Posterior cingulate gyrus (tissue), 11 donors: ENCODE measurements around the gene WDR76.
A peak's percentile ranks its signal among the peaks of the same experiment; 100 is the strongest.
"Not testable (repeated sequence)": the region's sequence is repeated elsewhere in the genome, so short reads cannot be mapped to it uniquely, and the experiment has no call there.

Experiments
- DNase-seq, 10 donors: peaks; one replicate each; pipeline versions ENCODE4 v3.0.0 to v3.0.0-alpha.2; 2020 to 2021; ENCODE audit warnings: mixed read lengths in 3 of 10
- intact Hi-C: fragments of 100-400 bp; cut with DNase I; formaldehyde crosslinking; loops from one replicate; pipeline ENCODE4 v1.15.1; 2023

Gene WDR76

DNA sequence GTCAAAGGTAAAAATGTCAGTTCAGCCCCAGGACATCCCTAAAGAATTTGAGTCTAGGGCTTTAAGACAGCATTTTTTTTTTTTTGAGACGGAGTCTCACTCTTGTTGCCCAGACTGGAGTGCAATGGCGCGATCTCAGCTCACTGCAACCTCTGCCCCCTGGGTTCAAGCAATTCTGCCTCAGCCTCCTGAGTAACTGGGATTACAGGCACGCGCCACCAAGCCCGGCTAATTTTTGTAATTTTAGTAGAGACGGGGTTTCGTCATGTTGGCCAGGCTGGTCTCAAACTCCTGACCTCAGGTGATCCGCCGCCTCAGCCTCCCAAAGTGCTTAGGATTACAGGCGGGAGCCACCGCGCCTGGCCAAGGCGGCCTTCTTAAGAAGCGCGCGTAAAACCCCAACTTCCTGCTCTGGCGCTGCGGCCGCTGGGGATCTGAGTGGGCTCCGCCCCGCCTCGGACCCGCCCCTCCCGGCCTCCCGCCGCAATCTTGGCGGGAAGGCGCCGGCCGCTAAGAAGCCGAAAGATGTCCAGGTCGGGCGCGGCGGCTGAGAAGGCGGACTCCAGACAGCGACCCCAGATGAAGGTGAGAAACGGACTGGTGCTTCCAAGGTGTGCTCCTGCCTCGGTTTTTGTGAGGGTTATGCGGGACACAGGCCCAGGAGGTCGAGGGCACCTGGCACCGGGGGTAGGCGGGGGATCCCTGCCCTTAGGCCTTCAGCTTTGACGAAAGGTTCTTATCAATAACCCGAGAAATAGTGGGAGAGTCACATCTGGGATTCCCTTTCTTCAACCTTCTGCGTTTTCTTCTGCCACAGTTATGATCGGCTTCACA lies at the start of gene WDR76:
Gene WDR76, plus strand, starts transcription at position 495 of the 834 bp plus-strand sequence. Its CDS starts 31 bp downstream, at position 526.
- peak; percentile 27 to 94 (median 56) for DNase-seq
- intact Hi-C loops, result no loop called here

DNA sequence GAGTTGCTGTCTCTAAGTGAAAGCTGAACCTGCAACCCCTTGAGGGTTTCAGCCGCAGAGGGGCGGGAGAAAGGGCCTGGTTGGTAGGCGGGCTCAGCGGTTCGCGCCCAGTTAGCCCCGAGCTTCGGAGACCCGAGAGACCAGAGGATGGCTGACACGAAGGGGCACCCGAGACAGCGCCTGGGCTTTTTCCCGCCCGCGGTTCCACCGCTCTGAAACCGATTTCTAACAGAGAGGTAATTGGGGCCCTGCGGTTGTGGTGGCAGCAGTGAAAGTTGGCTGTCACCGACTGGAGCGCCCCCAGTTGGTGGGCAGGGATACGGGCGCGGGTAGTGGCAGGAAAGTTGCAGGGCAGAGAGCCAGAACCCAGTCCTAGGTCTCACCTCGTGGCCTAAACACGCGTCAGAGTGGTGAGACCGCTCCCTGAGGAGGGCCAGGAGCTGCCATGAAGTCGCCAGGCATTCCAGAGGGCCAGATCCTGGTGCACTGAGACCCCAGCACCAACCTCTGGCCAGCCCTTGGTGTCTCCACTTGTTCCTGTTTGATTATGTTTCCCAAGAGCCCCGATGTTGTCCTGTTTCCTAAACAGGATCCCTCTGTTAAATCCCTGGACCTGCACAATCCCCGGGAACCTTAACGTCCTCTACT lies 49.4 kb upstream of the WDR76 start:
- peak in 9 of 10 donors; percentile 50 to 94 (median 67) for DNase-seq
- intact Hi-C loops, result no loop called here

DNA sequence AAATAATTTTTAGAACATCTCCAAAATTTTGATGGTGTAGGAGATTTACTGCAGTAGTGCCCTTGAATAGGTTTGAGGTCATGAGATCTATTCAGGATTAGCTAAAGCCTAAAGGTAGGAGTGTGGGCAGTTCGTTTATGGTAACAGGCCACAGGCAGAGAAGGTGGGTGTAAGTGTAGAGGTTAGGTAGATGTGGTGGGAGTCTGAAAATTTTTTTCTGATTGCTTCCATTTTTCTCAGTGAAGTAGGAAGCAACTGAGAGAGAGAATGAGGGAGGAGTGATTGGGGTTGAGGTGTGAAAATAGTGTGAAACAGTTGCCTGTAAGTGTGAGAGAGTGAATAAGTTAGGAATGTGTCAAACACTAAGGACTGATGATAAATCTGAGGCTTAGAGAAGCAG lies 47.8 kb upstream of the WDR76 start:
- no peak for DNase-seq
- intact Hi-C loops, result no loop called here

DNA sequence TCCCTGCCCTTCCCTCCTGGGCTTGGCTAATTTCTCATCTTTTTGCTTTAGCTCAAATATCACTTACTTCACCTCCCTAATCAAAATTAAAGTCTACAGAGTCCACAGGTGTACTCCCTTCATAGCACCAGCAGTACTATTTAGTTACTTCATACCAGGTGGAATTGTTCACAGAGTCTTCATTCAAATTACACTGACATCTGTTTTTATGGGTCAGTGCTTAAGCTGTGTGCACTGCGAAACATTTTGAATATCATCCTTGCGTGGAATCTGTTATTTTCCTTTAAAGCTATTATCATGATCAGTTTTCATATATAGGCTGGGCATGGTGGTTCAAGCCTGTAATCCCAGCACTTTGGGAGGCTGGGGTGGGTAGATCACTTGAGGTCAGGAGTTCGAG lies 37.4 kb upstream of the WDR76 start:
- no peak for DNase-seq
- intact Hi-C loops, result no loop called here

DNA sequence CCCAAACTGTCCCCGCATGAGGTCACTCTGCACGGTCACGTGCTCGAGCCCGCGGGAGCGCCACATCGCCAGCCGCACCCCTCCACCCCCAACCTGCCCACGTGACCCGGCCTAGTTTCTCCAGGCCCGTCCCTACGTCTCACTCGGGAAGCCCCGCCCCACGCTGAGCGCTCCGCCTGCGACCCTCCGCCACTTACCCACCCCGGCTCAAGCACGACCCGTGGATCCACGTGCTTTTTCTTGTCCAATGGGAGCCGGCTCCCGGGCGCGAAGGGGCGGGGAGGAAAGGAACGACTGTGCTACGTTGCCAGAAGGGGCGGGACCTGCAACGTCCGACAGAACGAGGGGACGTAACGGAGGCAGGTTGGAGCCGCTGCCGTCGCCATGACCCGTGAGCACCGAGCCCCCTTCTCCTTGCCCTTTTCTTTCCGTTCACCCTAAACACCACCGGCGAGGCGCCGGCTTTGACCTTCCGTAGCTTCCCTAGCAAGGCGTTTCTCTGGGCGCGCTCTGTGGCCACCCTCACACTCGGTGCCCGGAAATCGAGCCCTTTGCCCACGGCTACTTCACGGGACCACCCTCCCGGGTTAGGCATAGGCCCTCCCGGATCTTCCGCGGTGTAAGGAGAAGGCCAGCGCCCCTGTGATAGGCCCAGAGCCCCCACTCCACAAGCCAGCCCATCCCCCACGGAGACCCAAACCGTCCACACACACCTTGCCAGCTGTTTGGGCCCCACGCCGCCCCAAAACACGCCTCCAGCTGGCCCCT lies 34.6 kb upstream of the WDR76 start, which contains the start of gene SERF2:
Gene SERF2, plus strand, starts transcription at position 328 of the 768 bp plus-strand sequence. Its CDS starts 57 bp downstream, at position 385.
- peak; percentile 100 for DNase-seq
- intact Hi-C loops, result loop anchor here (5.0 kb wide), 1 partner anchor 45 kb away; the partner anchor contains the start of gene PDIA3

DNA sequence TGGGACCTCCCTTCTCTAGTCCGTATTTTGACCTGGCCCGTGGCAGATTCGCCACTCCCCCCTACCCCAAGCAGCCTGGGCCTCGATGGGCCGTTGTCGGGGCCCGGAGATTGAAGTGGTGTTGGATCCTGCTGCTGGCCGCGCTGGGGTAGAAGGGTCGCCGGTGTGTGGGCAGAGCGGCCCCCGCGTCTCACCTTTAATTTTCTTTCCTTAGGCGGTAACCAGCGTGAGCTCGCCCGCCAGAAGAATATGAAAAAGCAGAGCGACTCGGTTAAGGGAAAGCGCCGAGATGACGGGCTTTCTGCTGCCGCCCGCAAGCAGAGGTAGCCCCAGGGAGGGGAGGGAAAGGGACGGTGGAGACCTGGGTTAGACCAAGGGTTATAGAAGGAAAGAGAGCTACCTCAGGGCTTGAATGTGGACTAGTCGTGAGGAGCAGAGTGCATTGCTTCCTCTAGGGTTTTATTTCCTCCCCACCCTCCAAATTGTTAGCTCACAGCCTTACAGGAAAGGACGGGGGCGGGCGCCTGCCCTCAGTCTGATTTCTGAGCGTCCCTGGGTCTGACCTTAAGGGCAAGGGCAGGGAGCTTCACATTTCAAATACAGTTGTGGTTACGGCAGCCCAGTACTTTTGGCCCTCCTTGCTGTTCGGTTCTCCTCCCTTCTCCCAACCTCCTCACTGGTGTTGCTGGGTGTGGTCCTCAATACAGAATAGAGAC lies 33.9 kb upstream of the WDR76 start:
- peak in 1 of 10 donors; percentile 16 for DNase-seq

DNA sequence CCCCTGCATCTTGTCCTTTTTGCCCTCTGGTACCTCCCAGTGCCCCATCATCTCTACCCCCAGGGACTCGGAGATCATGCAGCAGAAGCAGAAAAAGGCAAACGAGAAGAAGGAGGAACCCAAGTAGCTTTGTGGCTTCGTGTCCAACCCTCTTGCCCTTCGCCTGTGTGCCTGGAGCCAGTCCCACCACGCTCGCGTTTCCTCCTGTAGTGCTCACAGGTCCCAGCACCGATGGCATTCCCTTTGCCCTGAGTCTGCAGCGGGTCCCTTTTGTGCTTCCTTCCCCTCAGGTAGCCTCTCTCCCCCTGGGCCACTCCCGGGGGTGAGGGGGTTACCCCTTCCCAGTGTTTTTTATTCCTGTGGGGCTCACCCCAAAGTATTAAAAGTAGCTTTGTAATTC lies 33.2 kb upstream of the WDR76 start:
- intact Hi-C loops, result loop anchor here (5.0 kb wide), 1 partner anchor 46 kb away; the partner anchor contains the start of gene PDIA3

More for the DNA sequence above, 33.9 kb upstream of the WDR76 start:
- intact Hi-C loops, result loop anchor here (5.0 kb wide), 1 partner anchor 46 kb away; the partner anchor contains the start of gene PDIA3

DNA sequence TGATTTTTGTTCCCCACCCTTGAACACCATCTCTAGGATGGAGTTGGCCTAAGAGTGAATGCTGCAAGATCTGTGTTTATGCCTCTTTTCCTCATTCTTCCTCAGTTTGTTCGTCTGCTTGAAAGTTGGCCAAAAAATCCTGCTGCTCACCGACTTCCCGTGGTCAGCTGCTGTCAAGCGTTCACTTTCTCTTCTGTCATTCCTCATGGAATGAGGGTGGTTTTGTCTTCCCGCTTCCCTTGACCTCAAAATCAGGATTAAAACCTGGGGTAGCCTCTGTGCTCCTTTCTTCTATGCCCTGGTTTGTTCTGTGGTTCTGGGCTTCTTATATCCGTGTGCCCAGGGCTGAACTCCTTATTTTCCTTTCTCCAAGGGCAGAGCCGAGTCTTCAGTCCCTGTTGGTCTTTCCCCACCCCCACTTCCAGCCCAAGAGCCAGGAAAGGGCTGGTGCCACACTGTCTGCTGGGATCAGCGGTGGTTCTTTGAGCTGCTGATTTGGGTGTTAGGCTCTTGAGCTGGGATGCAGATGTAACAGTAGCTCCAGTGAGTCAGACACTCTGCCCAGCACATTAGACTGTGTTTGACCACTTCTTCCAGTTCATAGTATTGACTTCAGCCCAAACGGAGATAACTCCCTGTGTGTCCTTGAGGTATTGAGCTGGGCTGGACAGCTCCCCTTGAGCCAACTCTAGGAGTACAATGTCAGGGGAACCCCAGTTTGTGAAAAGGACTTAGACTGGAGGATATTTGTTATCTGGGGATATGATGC lies 32.3 kb upstream of the WDR76 start:
- intact Hi-C loops, result loop anchor here (5.0 kb wide), 1 partner anchor 47 kb away; the partner anchor contains the start of gene PDIA3
- no peak for DNase-seq

More for the DNA sequence above, 33.2 kb upstream of the WDR76 start:
- no peak for DNase-seq

DNA sequence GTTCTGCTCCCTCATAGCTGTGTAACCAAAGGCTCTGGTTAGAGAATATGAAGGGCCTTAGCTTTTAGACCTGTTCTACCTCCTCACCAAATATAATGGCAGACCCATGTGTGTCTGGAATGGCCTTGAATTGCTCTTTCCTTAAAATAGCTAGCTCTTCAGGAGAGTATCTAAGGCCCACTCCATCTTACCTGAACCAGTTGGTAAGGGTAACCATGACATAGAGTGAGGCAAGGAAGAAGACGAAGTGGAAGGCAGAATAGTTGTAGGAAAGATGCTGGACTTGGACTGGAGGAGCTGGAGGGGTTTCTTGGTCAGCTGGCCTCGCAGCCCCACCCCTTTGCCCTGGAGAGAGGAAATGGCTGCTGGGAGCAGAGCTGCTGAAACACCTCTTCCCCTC lies 31.6 kb upstream of the WDR76 start:
- DNase-seq, result no peak
- intact Hi-C loops, result no loop called here

DNA sequence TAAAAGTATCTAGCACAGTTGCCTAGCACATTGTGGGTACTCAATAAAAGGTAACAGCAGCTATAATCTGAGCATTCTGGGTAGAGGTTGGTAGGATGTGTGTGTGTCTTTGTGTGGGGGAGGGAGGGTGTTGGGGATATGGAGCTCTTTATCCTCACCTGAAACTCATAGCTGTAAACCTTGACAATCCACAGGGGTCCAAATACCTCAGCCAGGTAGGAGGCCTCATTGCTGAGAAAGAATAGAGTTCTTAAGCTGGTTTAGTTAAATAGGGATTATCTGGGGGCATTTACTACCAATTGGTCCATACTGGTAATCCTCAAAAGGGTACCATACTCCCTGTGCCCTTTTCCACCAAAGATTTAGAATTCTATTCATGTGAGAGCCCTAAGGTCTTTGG lies 30.8 kb upstream of the WDR76 start:
- no peak for DNase-seq
- intact Hi-C loops, result no loop called here

DNA sequence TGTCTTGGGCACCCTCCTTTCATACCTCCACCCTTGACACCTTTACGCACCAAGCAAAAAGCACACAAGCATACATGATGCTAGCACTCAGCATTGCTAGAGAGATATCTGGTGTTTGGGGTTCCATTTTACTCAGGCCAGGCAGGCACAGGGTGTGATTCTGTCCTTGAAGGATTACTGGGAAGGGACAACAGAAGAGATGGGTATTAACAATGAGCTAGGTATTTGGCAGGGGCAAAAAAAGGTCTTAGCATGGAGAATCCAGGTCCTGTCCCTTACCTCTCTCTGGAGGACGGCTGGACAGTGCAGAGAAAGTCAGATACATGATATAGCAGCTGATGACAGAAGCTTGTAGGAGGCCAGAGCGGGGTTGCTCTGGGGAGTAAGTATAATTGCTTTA lies 30.2 kb upstream of the WDR76 start:
- intact Hi-C loops, result no loop called here
- no peak for DNase-seq

DNA sequence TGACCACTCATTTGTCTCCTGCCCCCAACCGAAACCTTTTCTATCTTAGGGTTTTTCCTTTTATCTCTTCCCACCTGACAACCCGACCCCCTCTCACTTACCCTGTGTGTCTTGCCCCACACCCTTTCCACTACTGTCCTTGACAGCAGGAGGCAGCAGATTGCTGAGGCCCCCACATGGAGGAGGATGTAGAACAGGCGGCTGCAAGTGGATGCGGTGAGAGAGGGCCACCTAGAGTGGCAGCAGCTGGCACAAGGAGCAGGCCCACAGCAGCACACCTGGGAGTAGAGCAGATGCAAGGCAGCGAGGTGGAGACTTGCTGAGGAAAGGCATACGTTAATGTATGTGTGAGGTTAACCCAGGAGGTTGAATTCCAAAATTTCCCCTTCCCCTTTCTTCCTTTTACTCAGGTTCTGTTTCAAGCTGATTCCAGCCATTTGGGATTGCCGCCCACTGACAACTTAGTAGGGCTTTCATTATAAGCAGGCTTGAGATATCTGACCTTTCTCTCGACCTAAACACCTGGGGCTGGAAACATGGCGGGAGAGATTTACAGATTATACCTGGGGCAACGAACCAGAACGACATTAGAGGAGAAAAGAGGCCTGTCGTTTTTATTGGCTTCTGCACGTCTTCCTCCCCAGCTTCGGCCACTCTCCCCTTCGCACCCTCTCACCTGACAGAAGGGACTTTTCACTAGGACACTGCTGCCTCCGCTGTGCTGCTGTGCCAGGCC lies 27.4 kb upstream of the WDR76 start:
- no peak for DNase-seq
- intact Hi-C loops, result no loop called here

DNA sequence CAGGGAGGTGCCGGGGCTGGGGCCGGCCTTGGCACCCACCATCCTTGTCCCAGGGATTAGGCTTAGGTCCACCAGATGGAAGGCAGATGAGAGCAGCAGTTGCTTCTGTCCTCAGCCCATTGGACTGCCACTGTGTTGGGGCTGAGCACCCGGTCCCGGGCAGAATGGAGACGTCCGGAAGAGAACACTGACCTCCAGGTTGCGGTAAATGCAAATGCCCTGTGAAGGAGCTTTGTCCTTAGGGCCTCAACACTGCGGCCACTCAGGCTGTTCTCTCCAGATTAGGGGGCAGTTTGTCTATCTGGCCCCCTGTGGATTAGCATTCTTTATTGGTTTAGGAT lies 26.9 kb upstream of the WDR76 start, which contains the start of gene SERINC4:
Gene SERINC4, minus strand, starts transcription at position 276 of the 341 bp plus-strand sequence. Its CDS starts 234 bp downstream, at position 42.
- intact Hi-C loops, result loop anchor here (1.0 kb wide), 1 partner anchor 24 kb away; the partner anchor contains the start of gene MFAP1

DNA sequence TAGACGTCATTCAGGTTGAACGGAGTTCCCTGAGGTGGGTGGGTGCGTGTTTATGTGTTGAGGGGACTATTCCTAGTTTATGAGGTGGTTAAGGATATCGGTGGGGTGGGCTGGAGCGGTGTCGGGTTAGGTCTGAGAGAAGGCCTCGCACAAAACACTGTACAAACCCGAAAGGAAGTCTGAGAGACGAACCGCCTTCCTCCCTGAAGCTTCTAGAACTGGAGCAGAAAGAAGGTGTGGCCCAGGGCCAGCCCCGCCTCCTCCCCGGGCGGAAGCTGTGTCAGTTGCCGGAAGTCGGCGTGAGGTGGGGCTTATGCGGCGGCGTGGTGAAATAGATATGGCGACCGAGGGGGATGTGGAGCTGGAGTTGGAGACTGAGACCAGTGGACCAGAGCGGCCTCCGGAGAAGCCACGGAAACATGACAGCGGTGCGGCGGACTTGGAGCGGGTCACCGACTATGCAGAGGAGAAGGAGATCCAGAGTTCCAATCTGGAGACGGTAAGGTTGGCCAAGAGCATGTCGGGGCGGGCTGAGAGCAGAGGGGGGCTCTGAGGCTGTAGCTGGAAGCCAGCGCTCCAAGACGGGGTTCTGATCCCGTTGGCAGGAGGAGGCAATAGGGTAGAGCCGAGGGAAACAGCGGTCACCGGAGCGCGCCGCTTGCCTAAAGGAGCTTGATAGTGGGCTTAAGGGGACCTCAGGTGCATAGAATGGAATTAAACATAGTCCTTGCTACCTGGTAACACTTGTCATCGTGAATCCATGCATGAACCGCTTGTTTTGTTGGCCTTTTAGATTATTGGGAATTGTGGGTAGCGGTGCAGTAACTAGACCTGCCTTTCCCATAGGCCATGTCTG lies 26.3 kb upstream of the WDR76 start, which contains the start of gene HYPK:
Gene HYPK, plus strand, starts transcription at position 314 of the 856 bp plus-strand sequence. Its CDS starts 24 bp downstream, at position 338.
- DNase-seq, result peak; percentile 88 to 99 (median 94)
- intact Hi-C loops, result loop anchor here (1.0 kb wide), 1 partner anchor 24 kb away; the partner anchor contains the start of gene MFAP1

More for the DNA sequence above, 26.9 kb upstream of the WDR76 start, which contains the start of gene SERINC4:
- peak in 1 of 10 donors; percentile 85 for DNase-seq

DNA sequence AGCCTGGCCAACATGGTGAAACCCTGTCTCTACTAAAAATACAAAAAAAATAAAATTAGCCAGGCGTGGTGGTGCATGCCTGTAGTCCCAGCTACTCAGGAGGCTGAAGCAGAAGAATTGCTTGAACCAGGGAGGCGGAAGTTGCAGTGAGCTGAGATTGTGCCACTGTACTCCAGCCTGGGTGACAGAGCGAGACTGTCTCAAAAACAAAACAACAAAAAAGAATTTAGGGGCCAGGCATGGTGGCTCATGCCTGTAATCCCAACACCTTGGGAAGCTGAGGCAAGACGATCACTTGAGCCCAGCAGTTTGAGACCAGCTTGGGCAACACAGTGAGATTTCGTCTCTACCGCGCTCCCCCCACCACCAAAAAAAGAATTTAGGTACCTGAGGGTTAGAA lies 24.1 kb upstream of the WDR76 start:
- DNase-seq, intact Hi-C loops: not testable (repeated sequence)

DNA sequence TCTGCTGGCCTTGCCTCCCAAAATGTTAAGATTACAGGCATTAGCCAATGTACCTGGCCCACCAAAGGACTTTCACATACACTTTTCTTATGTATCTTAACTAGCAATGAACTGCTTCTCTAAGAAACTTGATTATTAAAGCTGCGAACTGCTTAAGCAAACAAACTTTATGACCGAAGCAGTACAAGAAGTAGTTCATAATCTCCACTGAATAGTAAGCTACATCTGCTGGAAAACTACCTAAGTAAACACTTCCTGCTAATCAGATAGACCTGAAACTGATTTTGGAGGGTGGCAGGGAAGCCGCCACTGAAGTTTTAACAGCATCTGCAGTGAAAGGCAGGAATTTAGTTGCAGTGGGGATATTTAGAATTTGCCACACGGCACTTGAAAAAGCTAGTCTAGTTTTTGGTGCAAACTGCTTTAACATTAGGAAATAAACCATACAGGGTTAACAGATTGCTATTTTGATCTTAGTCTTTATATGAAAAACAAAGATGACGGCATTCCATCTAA lies 18.3 kb upstream of the WDR76 start:
- intact Hi-C loops, result no loop called here
- no peak for DNase-seq
